ENCODE results near the gene JAG2.
A peak's percentile ranks its signal among the peaks of the same experiment; 100 is the strongest.

Gene JAG2

GRCh38 chr14:105180592-105181548, 12.3 kb upstream of the JAG2 start, which contains the start of gene NUDT14:
NUDT14 (minus strand) TSS chr14:105181312; CDS start chr14:105181209, 103 bp downstream.
- Mint-ChIP-seq H3K27ac (no peak within 1 kb of the TSS), H3K27me3 (peaks cover 39% of the 10 kb centered on the region), H3K36me3 (no peaks in the 10 kb centered on the region), H3K9me3 (no peaks in the 10 kb centered on the region), H3K4me1 (peaks cover 8% of the 10 kb centered on the region), H3K4me3 (peak within 1 kb of the TSS; percentile 69)
- peak; percentile 86 for ATAC-seq

GRCh38 chr14:105179191-105179590, 10.6 kb upstream of the JAG2 start:
- no peaks in the 10 kb centered on the region for H3K9me3 Mint-ChIP-seq
- ATAC-seq: no peak
- H3K4me3 Mint-ChIP-seq: no peak overlapping the region
- H3K36me3 Mint-ChIP-seq: no peaks in the 10 kb centered on the region
- H3K27ac Mint-ChIP-seq: no peak overlapping the region
- H3K27me3 Mint-ChIP-seq: peaks cover 23% of the 10 kb centered on the region
- H3K4me1 Mint-ChIP-seq: peaks cover 19% of the 10 kb centered on the region

GRCh38 chr14:105178868-105179140, 10.2 kb upstream of the JAG2 start:
- Mint-ChIP-seq H3K4me3 (no peak overlapping the region), H3K9me3 (no peaks in the 10 kb centered on the region), H3K27me3 (peaks cover 19% of the 10 kb centered on the region), H3K4me1 (peaks cover 21% of the 10 kb centered on the region), H3K27ac (no peak overlapping the region), H3K36me3 (no peaks in the 10 kb centered on the region)
- ATAC-seq: no peak

- H3K36me3 Mint-ChIP-seq: no peaks in the 10 kb centered on the region
- H3K4me1 Mint-ChIP-seq: peaks cover 21% of the 10 kb centered on the region
- H3K27ac Mint-ChIP-seq: no peak overlapping the region
- no peak overlapping the region for H3K4me3 Mint-ChIP-seq
- no peaks in the 10 kb centered on the region for H3K9me3 Mint-ChIP-seq
- ATAC-seq: no peak
- peaks cover 13% of the 10 kb centered on the region for H3K27me3 Mint-ChIP-seq
Measured at GRCh38 chr14:105178069-105178867, 9.7 kb upstream of the JAG2 start.

GRCh38 chr14:105177082-105177481, 8.5 kb upstream of the JAG2 start:
- no peak overlapping the region for H3K27ac Mint-ChIP-seq
- no peak overlapping the region for H3K4me3 Mint-ChIP-seq
- H3K4me1 Mint-ChIP-seq: peaks cover 21% of the 10 kb centered on the region
- no peaks in the 10 kb centered on the region for H3K36me3 Mint-ChIP-seq
- peaks cover 11% of the 10 kb centered on the region for H3K27me3 Mint-ChIP-seq
- no peaks in the 10 kb centered on the region for H3K9me3 Mint-ChIP-seq
- no peak for ATAC-seq

- Mint-ChIP-seq H3K36me3 (no peaks in the 10 kb centered on the region), H3K9me3 (no peaks in the 10 kb centered on the region), H3K4me3 (no peak overlapping the region), H3K27ac (no peak overlapping the region), H3K27me3 (peaks cover 11% of the 10 kb centered on the region), H3K4me1 (peaks cover 21% of the 10 kb centered on the region)
- no peak for ATAC-seq
Measured at GRCh38 chr14:105176513-105176912, 7.9 kb upstream of the JAG2 start.

- H3K27ac Mint-ChIP-seq: peak overlapping the region; percentile 59
- H3K4me3 Mint-ChIP-seq: no peak overlapping the region
- peaks cover 28% of the 10 kb centered on the region for H3K27me3 Mint-ChIP-seq
Measured at GRCh38 chr14:105173901-105174894, 5.6 kb upstream of the JAG2 start.

GRCh38 chr14:105173145-105173544, 4.6 kb upstream of the JAG2 start:
- Mint-ChIP-seq H3K27me3 (peaks cover 27% of the 10 kb centered on the region), H3K27ac (no peak overlapping the region), H3K4me3 (no peak overlapping the region), H3K36me3 (no peaks in the 10 kb centered on the region), H3K9me3 (no peaks in the 10 kb centered on the region), H3K4me1 (peaks cover 23% of the 10 kb centered on the region)
- no peak for ATAC-seq

More at GRCh38 chr14:105173901-105174894, 5.6 kb upstream of the JAG2 start:
- no peaks in the 10 kb centered on the region for H3K36me3 Mint-ChIP-seq
- no peaks in the 10 kb centered on the region for H3K9me3 Mint-ChIP-seq
- peaks cover 22% of the 10 kb centered on the region for H3K4me1 Mint-ChIP-seq
- ATAC-seq: no peak

- no peaks in the 10 kb centered on the region for H3K9me3 Mint-ChIP-seq
- H3K27me3 Mint-ChIP-seq: peaks cover 21% of the 10 kb centered on the region
- peaks cover 23% of the 10 kb centered on the region for H3K4me1 Mint-ChIP-seq
- no peak overlapping the region for H3K4me3 Mint-ChIP-seq
- no peak overlapping the region for H3K27ac Mint-ChIP-seq
- H3K36me3 Mint-ChIP-seq: no peaks in the 10 kb centered on the region
- no peak for ATAC-seq
Measured at GRCh38 chr14:105172476-105172875, 3.9 kb upstream of the JAG2 start.

- H3K27ac Mint-ChIP-seq: no peak overlapping the region
- no peaks in the 10 kb centered on the region for H3K9me3 Mint-ChIP-seq
- no peak for ATAC-seq
- no peaks in the 10 kb centered on the region for H3K36me3 Mint-ChIP-seq
- H3K4me3 Mint-ChIP-seq: no peak overlapping the region
- peaks cover 33% of the 10 kb centered on the region for H3K27me3 Mint-ChIP-seq
- peaks cover 28% of the 10 kb centered on the region for H3K4me1 Mint-ChIP-seq
Measured at GRCh38 chr14:105171004-105171673, 2.6 kb upstream of the JAG2 start.

GRCh38 chr14:105169776-105170655, 1.4 kb upstream of the JAG2 start:
- H3K4me3 Mint-ChIP-seq: peak overlapping the region; percentile 75
- no peak for ATAC-seq
- peaks cover 36% of the 10 kb centered on the region for H3K4me1 Mint-ChIP-seq
- H3K27ac Mint-ChIP-seq: no peak overlapping the region
- H3K9me3 Mint-ChIP-seq: no peaks in the 10 kb centered on the region
- no peaks in the 10 kb centered on the region for H3K36me3 Mint-ChIP-seq
- H3K27me3 Mint-ChIP-seq: peaks cover 35% of the 10 kb centered on the region

- no peak for ATAC-seq
- H3K9me3 Mint-ChIP-seq: no peaks in the 10 kb centered on the region
Measured at GRCh38 chr14:105168979-105169507, 467 bp upstream of the JAG2 start.

GRCh38 chr14:105168093-105168420, 519 bp downstream of the JAG2 start:
- Mint-ChIP-seq H3K36me3 (no peaks in the 10 kb centered on the region), H3K27ac (no peak overlapping the region), H3K4me1 (peaks cover 28% of the 10 kb centered on the region), H3K4me3 (no peak overlapping the region), H3K27me3 (peaks cover 35% of the 10 kb centered on the region), H3K9me3 (no peaks in the 10 kb centered on the region)
- no peak for ATAC-seq

More at GRCh38 chr14:105168979-105169507, 467 bp upstream of the JAG2 start:
- peaks cover 29% of the 10 kb centered on the region for H3K4me1 Mint-ChIP-seq
- no peak overlapping the region for H3K27ac Mint-ChIP-seq
- peaks cover 35% of the 10 kb centered on the region for H3K27me3 Mint-ChIP-seq
- H3K4me3 Mint-ChIP-seq: peak overlapping the region; percentile 71
- no peaks in the 10 kb centered on the region for H3K36me3 Mint-ChIP-seq

Measured in stimulated activated memory B cell treated with anti-CD40 and anti-IgM and Interleukin-4, amounts not matched to agents 10 μg/mL and 1 μg/mL and 100 μg/mL, for 72 hours (primary cell).